ENCODE measurements around the gene MMP11. TPM values are rescaled to one million over a fixed set of nuclear protein-coding genes. Genes with fewer than 3 reads are reported as not detected.

Gene MMP11
- total and polyA plus RNA-seq, 2 experiments from 2014 or later: 5.3 to 17.4 TPM

- TF ChIP-seq ZNF462 (CRISPR knock-in tag; IDR thresholded peaks at IDR 0.05) (no peak), STAT1 (IDR thresholded peaks at IDR 0.05; ENCODE audit: unreplicated experiment) (no peak), NANOG (IDR thresholded peaks at IDR 0.05; ENCODE audit: borderline replicate concordance) (no peak)
These were observed 28.6 kb upstream of the MMP11 start (continued) for GRCh38 chr22:23744001-23744400.

GRCh38 chr22:23744485-23744884, 28.2 kb upstream of the MMP11 start:
- no peaks in the 10 kb centered on the region for H3F3A ChIP-seq (replicated peaks; ENCODE audit: low read depth)
- no peak overlapping the region for H3K27ac Mint-ChIP-seq
- TF ChIP-seq ZNF114 (CRISPR knock-in tag; IDR thresholded peaks at IDR 0.05) (no peak), ZNF331 (CRISPR knock-in tag; IDR thresholded peaks at IDR 0.05; ENCODE audit: low read depth) (no peak), CTCF (conservative IDR thresholded peaks at IDR 0.05; ENCODE audit: low read depth in 2 of 2) (no peak), JUNB (IDR thresholded peaks at IDR 0.05; ENCODE audit: unreplicated experiment) (no peak), STAT1 (IDR thresholded peaks at IDR 0.05; ENCODE audit: unreplicated experiment) (no peak), ZNF462 (CRISPR knock-in tag; IDR thresholded peaks at IDR 0.05) (no peak)

More at GRCh38 chr22:23744485-23744884, 28.2 kb upstream of the MMP11 start:
- no peaks in the 10 kb centered on the region; the same call in 2 of the 3 replicates for H3K9me3 Mint-ChIP-seq
- H3K27me3 Mint-ChIP-seq (ENCODE audit: insufficient read depth, low read depth, poor library complexity): peaks cover 7% of the 10 kb centered on the region
- Histone ChIP-seq H2AFZ (no peak overlapping the region), H3K4me3 (no peak overlapping the region), H3K36me3 (ENCODE audit: insufficient read depth) (no peaks in the 10 kb centered on the region), H3K27ac (ENCODE audit: low read depth) (no peak overlapping the region), H3K27me3 (ENCODE audit: insufficient read depth) (no peaks in the 10 kb centered on the region), H3K79me2 (replicated peaks; ENCODE audit: insufficient read depth) (no peaks in the 10 kb centered on the region; the same call in 1 of the 2 replicates), H3K9me2 (ENCODE audit: insufficient read depth) (no peaks in the 10 kb centered on the region), H4K20me1 (replicated peaks; ENCODE audit: insufficient read depth) (no peaks in the 10 kb centered on the region), H3K4me1 (ENCODE audit: insufficient read depth) (peaks cover 1% of the 10 kb centered on the region), H3K4me2 (no peak overlapping the region)
- no peak for DNase-seq (ENCODE audit: low spot score)
- peaks cover 20% of the 10 kb centered on the region for H3K36me3 Mint-ChIP-seq (ENCODE audit: low read depth)
- no peak for ATAC-seq
- H3K4me1 Mint-ChIP-seq: peaks cover 2% of the 10 kb centered on the region
- H3K4me3 Mint-ChIP-seq: no peak overlapping the region
